GM21576 (cell line): Measurements from ENCODE around the gene SYT14.
"Not testable (repeated sequence)": the region's sequence is repeated elsewhere in the genome, so short reads cannot be mapped to it uniquely, and the experiment has no call there.

Source experiments
- ATAC-seq: cut with Tn5 transposase; IDR thresholded peaks from one replicate; pipeline ENCODE4 v1.9.1; 2021; ENCODE audit warnings: mild to moderate bottlenecking, moderate library complexity; ENCODE audit not compliant: unreplicated experiment

Gene SYT14

DNA sequence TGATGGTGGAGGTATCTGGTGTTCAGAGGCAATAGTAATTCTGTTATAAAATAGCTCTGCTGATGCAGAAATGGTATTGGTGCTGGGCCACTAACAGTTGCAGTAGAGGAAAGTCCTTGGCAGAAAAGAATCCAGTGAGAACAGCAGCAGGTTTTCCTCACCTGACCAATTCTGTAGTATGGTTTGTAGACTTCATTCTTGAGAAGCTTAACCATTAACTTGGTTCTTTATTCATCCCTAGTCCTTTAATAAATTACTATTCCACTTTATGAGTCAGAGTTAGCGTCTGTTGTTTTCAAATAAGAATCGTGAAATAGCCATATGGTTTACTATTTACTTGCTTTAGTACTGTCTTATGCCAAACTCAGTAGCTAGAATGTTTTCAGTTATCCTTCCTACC is 166.1 kb downstream of the SYT14 start:
- no peak for ATAC-seq

DNA sequence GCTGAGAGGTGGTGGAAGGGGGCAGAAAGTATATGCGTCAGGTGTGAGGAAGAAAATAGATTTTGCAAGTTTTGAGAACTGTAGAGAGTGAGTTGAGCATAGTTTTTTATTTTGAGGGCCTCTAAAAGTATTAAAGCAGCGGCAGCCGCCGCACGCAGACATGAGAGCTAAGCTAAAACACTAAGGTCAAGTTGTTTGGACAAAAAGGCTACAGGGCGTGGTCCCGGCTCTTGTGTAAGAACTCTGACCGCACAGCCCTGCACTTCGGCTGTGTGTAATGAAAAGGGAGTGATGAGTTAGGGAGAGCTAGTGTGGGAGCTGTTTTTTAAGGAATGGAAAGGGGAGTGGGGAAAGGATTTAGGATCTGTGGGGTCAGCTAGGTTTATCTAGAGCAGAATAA is 174.9 kb downstream of the SYT14 start:
- not testable (repeated sequence) for ATAC-seq

DNA sequence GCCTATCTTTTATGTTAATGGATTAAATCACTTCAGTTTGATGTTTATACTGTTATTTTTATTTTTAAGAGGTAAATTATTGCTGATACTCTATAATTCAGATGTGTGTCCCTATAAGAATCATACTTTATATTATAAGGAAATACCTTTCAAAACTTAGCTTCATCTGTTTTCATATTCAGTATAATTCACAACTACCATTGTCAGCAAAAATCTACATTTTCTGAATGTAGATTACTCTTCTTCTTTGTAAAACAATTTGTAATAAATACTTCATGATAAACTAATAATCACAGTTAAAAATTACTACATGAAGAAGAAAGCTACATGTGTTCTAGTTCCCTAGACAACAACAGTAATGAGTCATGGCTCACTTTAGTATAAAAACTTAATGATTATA is 179.2 kb downstream of the SYT14 start:
- no peak for ATAC-seq

DNA sequence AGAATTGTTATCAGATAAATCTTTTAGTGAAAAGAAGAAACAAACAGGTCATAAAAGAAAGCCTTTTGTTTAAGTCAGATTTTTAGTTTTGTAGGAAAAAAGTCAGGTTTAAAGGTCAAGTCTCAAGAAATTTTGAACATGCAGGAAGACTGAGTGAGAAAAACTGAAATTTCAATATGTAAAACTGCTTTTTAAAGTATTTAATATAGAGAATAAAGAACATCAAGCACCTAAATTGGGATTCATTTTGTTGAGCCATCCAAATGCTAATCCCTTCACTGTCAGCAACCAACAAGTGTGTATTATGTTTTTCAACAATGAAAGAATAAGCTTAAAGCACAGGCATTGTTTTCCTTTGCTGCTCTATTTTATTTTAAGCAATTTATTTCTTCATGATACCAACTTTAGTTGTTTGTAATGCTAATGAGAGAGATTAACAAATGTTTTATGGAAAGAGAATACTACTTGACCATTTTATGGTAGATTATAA is 179.7 kb downstream of the SYT14 start:
- ATAC-seq: no peak

DNA sequence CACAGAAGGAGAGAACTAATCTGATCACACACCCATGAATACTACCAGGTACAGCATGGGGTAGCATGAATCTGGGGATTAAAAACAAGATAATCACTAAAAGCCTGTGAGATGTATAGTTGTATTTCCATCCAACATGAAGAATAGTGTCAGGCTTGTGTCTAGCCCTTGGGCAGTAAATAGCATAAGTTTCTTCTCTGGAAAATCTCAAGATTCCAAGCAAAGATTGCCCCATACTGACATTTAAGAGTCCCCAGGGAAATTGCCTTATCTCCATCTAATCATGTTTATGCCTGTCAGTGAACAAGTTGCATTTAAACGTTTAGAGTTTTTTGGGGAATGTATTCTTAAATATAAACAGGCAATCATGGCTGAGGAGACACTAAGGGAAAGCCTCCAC is 185.4 kb downstream of the SYT14 start:
- ATAC-seq: no peak

DNA sequence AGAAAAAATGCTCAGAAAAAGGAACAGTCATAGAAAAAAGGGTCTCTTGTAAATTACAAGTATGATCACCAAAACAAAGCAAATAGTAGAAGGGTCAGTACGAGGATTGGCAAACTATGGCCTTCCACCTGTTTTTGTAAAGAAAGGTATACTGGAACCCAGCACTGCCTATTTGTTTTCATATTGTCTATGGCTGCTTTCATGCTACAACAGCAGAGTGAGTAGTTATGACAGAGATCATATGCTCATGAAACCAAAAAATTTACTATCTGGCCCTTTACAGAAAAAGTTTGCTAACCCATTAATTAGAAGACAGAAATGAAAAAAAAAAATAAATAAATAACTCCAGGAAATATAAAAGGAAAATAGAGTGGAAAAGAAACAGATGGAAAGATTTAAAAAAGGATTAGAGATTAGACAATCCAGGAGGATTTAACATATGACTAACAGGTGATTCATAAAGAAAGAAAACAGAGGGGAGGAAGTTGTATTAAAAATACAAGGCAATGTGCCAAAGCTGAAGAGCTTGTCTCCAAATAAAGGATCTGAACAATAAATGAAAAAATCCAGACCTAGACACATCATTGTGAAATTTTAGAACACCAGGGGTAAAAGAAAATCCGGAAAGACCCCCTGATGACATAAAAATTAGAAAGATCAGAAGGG is 186.0 kb downstream of the SYT14 start:
- no peak for ATAC-seq

DNA sequence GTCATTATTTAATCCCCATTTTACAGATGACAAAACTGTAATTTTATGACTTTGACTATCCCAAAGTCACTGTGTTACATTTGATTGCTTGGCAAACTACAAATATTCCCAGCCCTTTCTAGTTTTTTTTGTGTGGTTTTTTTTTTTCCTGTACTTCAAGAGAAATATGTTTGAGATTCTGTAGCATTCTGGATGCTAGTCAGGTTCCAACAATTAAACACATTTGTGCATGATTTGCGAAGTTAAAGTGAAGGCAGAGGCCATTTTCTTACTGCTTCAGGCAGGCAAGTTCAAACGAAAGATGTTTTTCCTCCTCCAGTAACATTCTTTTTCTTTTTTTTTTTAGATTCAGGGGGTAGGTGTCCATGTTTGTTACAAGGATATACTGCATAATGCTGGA is 186.7 kb downstream of the SYT14 start:
- ATAC-seq: no peak

DNA sequence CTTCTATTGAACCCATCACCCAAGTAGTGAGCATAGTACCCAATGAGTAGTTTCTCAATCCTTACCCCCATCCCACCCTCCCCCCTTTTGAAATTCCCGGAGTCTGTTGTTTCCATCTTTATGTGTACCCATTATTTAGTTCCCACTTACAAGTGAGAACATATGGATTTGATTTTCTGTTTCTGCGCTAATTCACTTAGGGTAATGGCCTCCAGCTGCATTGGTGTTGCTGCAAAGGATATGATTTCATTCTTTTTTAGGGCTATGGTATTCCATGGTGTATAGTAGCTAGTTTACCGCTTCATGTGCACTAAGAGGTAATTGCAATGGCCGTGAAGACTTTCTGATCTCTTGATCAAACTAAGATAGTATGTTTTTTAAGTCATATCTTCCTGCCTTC is 187.1 kb downstream of the SYT14 start:
- ATAC-seq: no peak

DNA sequence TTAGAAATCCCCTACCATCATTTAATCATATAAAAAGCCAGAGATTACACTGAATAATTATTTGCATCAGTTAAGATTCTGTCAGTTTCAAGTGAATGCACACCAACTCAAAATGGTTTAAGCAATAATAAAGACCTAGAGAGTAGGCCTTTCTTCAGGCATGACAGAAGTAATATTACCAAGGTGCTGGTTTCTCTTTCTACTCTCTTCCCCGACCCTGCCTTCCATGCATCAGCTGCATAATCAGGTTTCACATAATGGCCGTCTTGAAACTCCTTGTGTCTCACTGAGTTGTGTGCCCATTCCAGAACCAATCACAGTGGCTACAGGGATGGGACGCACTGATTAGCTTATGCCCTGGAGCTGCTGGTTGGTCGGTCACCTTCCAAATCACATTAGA is 191.1 kb downstream of the SYT14 start:
- no peak for ATAC-seq

DNA sequence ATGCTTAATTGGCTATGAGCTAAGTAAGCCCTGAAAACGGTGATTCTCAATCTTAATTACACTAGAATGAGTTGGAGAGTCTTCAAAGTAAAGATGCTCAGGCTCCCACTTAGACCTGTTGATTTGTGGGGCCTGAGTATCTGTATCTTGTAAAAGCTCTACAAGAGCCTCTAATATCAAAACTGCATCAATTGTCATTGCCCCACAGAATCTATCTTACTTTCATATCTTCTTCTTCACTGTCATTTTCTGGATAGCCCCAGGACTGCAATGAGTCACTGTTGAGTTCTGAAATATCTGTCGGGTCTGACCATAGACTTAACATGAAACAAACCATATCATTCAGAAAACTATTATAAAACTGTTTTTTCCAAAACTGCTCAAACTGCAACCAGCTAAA is 191.7 kb downstream of the SYT14 start:
- no peak for ATAC-seq

DNA sequence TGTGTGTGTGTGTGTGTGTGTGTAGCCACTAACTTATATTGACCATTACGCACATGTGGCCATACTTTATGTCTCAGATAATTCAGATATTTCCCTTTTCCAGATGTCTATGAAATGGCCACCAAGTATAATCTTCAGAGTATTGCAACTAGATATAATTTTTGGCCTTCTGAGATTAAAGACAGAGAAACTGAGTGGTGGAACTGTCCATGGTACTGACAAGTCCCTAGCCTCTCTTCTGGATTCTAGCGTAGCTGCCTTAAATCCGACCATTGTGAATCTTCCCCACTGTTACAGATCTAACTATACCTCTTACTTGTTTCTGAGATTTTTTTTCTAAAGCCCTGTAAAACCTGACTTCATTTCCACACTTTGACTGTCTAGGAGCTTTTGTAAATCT is 194.6 kb downstream of the SYT14 start:
- no peak for ATAC-seq

DNA sequence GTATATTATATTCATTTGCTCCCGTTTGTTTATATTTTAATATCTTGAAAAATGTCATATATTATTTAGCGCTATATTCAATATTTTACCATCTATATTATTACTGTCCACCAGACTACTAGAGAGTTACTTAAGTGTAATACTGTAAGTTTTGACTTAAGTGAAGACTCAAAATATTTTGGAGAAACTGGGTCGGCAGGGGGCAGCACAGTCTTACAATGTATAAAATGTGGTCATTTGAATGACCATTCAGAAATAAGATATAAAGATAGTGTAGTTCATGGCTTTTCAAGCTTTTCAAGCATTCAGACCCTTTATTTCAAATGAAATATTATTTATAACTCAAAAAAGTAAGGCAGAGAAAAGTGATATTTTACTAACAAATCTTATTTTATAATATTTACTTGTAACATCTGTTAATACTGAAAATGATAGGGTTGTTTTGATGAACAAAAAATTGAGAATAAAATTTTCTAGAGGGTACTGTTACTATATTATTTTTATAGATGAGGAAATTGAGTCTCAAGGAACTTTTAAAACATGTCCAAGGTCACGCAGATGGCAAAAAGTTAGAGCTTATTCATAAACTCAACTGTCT is 205.5 kb downstream of the SYT14 start:
- ATAC-seq: no peak

DNA sequence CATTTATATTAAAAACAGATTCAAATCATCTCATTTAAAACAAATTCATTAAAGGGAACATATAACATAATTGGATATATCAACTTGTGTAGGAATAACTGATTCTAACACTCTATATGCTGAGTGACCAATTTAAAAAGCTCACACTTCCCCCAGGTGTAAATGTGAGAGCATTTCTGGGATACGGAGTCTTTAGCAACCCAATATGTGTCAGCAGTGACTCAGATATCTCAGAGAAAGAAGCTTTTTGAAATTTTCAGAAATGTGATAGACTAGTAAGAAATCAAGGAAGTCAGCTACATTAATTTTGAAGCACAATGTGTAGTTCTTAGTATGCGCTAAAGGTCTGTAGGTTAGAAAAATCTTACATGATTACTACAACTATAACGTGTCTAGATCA is 206.7 kb downstream of the SYT14 start:
- ATAC-seq: no peak

DNA sequence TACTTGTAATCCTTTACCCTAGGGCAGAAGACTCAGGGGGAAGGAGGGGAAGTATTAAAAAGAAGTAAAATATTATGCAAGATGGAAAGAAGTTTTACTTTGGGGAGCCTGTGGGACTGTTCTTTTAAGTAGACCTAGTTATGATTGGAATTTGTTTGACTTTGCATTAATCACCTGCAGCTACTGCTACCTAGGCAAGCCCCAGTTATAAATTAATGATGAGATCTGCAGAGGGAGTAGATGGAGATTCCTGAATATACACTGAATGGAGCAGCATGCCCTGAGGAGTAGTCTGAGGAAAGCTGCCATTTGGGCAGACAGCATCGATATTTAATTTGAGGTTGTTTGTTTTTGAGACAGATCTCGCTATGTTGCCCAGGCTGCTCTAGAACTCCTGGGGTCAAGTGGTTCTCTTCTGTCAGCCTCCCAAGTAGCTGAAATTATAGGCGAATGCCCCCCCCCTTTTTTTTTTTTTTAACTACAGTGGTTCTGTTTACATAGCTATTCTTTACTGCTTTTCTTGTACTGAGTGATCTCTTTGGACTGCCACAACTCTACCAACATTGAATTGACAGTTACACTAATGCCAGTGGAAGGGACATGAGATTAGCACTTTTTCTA is 213.1 kb downstream of the SYT14 start:
- no peak for ATAC-seq

DNA sequence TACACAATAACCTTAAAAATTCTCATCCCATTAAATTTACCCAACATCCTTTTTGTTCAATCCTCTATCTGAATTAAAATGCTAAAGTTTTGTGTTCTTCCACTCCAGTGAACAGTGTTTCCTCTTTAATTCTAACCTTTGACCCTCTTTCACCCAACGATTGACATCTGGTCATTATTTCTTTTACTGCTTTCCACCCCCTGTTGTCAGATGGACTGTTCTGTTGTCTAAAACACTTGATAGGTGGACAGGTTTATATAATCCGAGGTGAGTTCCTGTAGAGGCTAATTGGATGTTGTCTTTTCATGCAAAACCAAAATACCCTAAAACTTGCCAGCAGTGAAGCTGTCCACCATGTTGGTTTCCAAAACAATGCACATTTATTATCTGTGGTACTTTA is 221.2 kb downstream of the SYT14 start:
- ATAC-seq: no peak

DNA sequence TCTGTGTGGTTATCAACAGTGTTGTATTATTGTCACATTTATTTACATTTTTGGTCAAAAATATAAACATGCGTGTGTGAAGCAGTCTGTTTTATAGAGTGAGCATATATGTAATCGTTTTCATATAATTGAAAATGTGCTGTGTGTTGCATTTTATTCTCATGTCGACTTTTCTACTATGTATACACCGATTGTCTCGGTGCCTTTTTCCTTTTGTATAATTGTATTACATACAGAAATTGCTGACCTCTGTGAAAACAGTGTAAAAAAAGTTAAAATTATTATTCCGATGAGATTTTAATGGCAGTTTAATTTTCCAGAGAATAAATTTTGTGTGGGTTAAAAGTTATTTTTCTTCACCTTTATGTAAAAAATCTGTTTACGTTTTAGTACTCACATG is 232.2 kb downstream of the SYT14 start:
- ATAC-seq: no peak

DNA sequence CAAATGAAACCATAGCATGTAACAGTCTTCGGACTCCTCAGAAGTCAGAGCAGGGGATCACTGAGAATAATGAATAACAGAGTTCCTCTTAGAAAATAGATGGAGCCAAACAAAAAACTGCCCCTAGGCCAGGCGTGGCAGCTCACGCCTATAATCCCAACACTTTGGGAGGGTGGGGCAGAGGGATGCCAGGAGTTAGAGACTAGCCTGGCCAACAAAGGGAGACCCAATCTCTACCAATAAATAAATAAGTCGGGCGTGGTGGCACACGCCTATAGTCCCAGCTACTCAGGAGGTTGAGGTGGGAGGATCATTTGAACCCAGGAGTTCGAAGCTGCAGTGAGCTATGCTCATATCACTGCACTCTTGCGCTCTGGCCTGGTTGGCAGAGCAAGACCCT is 236.1 kb downstream of the SYT14 start:
- no peak for ATAC-seq

DNA sequence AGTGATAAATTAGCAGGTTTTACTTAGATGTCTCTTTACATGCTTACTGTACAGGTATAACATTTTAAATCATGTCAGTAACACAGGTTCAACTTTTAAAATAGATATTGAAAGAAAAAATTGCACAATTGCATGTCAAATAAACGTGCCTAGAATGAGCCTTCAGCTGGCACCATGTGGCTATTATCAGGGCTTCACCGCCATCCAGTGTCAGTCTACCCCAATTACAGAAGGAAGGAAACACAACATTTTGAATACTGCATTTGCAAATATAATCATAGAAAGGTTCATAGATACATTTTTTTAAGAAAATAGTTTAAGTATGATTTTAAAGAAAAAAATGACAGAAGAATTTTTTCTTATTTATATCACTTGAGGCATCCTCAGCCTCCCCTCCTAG is 247.0 kb downstream of the SYT14 start:
- no peak for ATAC-seq

DNA sequence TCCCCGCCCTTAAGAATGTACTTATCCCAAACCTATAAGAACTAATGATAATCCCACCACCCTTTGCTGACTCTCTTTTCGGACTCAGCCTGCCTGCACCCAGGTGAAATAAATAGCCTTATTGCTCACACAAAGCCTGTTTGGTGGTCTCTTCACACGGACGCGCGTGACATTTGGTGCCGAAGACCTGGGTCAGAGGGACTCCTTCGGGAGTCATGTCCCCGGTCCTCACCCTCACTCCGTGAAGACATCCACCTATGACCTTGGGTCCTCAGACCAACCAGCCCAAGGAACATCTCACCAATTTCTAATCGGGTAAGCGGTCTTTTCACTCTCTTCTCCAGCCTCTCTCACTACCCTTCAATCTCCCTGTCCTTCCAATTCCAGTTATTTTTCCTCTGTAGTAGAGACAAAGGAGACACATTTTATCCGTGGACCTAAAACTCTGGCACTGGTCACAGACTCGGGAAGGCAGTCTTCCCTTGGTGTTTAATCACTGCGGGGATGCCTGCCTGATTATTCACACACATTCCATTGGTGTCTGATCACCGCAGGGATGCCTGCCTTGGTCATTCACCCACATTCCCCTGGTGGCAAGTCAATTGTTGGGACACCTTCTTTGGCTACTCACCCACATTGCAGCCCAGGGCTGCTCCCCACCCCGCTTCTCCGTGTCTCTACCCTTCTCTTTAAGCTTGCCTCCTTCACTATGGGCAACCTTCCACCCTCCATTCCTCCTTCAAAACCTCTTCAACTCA is 250.0 kb downstream of the SYT14 start:
- not testable (repeated sequence) for ATAC-seq

DNA sequence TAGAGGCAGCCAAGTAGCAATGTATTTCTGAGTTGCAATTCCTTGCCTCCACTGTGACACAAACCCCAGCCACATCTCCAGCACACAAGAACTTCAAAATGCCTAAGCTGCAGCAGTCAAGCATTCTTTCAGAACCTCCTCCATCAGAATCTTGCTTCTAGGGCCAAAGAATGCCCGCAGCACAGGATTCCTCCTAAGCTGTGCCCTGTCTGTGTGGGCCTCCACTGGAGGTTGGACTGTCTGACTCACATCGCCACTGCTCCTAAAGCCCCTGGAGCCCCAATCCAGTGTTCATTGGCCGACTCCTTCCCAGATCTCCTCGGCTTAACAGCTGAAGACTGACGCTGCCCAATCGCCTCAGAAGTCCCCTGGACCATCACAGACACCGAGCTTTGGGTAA is 251.4 kb downstream of the SYT14 start:
- ATAC-seq: no peak

DNA sequence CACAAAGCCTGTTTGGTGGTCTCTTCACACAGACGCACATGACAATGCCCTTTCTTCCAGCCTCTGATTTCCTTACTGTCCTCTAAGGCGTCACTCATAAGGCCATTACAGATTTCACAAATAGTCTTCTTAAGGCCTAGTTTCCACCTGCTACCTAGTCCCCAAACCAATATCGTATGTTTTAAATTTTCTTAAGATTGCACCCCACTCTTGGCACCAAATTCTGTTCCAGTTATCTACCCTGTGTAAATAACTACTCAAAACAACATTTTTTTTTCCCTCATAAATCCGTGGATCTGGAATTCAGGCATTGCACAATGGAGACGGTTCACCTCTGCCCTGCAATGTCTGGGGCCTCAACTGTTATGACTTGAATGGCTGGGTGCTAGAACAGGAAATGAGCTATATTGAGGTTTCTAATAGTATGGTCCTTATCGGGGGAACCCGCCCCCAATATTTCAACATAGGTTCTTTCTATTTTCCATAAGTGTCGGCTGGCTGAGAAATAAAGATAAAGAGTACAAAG is 257.7 kb downstream of the SYT14 start:
- no peak for ATAC-seq

DNA sequence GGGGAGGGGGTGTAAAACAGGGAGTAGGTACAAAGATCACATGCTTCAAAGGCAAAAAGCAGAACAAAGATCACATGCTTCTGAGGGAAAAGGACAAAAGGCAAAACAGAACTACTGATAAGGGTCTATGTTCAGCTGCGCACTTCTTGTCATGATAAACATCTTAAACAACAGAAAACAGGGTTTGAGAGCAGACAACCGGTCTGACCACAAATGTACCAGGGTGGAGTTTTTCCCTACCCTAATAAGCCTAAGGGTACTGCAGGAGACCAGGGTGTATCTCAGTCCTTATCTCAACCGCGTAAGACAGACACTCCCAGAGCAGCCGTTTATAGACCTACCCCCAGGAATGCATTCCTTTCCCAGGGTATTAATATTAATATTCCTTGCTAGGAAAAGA is 258.2 kb downstream of the SYT14 start:
- not testable (repeated sequence) for ATAC-seq
